ENCODE data around the gene CCDC195. TPM values are rescaled to one million over a fixed set of nuclear protein-coding genes. Genes with fewer than 3 reads are reported as not detected.

The CCDC195 gene
- total RNA-seq, 1 experiment from 2014 or later, result not detected

DNA sequence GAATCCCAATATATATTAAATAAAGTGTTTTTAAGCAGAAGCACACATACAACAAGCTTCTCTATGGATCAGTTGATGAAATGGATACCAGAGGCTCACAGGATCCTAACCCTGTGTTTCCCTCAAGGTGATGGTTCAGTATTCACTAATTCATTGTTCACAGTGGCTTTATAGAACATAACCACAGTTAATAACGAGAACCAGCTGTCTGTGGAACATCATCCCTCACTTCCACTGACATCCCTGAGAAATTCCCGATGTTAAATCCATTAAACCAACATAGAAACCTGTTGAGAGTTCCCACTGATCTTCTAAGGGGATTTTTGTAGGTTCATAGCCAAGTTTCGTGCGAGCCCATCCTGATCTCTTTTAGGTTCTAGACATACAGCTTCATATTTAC is 29.0 kb downstream of the CCDC195 start:
- no peaks in the 10 kb centered on the region for H3K79me2 ChIP-seq (ENCODE audit: insufficient read depth, low read length)
- no peaks in the 10 kb centered on the region for H3K9me3 ChIP-seq (ENCODE audit: control insufficient read depth, low read depth, low read length)
- no peak overlapping the region for H2BK120ac ChIP-seq (ENCODE audit: low read depth, low read length, poor library complexity, severe bottlenecking)
- no peaks in the 10 kb centered on the region for H3K4me1 ChIP-seq (ENCODE audit: insufficient read depth, low read length)
- H3K27ac Mint-ChIP-seq, result no peak overlapping the region
- no peak for DNase-seq
- H4K91ac ChIP-seq (ENCODE audit: insufficient read length, low read depth, low read length), result no peak overlapping the region
- H2BK15ac ChIP-seq (ENCODE audit: low read depth, low read length), result no peak overlapping the region
- no peak overlapping the region for H3K18ac ChIP-seq (ENCODE audit: insufficient read length, low read depth, low read length)
- H3K79me1 ChIP-seq (ENCODE audit: insufficient read depth, low read depth, low read length, poor library complexity, severe bottlenecking), result no peaks in the 10 kb centered on the region
- no CpG with 5 or more reads among the region's 4 CpGs for WGBS (ENCODE audit: extremely low coverage, insufficient read length, low lambda C conversion rate)
- no peak overlapping the region for H3K4me3 Mint-ChIP-seq
- H2BK20ac ChIP-seq (ENCODE audit: low read depth, low read length, poor library complexity, severe bottlenecking), result no peak overlapping the region
- no peak overlapping the region for H3K23ac ChIP-seq (ENCODE audit: insufficient read length, low read depth, low read length)
- H3K9ac ChIP-seq (ENCODE audit: extremely low read depth, insufficient read length, low read length), result no peak overlapping the region
- no peaks in the 10 kb centered on the region for H3K36me3 Mint-ChIP-seq (ENCODE audit: insufficient read depth in 1 of 3, low read depth in 3 of 3)
- H2AK5ac ChIP-seq (ENCODE audit: insufficient read length, low read length), result no peak overlapping the region
- no peak overlapping the region for H3K14ac ChIP-seq (ENCODE audit: insufficient read depth, low read length)
- no peak overlapping the region for H2BK5ac ChIP-seq (ENCODE audit: insufficient read length, low read length)
- no peak overlapping the region for H2BK12ac ChIP-seq (ENCODE audit: insufficient read length, low read depth, low read length)
- no peak overlapping the region for H4K5ac ChIP-seq (ENCODE audit: insufficient read length, low read depth, low read length)
- H3K27me3 ChIP-seq (ENCODE audit: insufficient read depth, low read length), result no peaks in the 10 kb centered on the region
- no peaks in the 10 kb centered on the region for H3K23me2 ChIP-seq (ENCODE audit: insufficient read length, low read depth, low read length, poor library complexity, severe bottlenecking)
- no peak overlapping the region for H3K27ac ChIP-seq (ENCODE audit: insufficient read length, low read depth, low read length)
- H3K4me2 ChIP-seq (ENCODE audit: insufficient read depth, insufficient read length, low read length), result no peak overlapping the region
- no peaks in the 10 kb centered on the region for H4K20me1 ChIP-seq (ENCODE audit: control insufficient read depth, insufficient read depth, insufficient read length)
- TF ChIP-seq, protein P1, sequence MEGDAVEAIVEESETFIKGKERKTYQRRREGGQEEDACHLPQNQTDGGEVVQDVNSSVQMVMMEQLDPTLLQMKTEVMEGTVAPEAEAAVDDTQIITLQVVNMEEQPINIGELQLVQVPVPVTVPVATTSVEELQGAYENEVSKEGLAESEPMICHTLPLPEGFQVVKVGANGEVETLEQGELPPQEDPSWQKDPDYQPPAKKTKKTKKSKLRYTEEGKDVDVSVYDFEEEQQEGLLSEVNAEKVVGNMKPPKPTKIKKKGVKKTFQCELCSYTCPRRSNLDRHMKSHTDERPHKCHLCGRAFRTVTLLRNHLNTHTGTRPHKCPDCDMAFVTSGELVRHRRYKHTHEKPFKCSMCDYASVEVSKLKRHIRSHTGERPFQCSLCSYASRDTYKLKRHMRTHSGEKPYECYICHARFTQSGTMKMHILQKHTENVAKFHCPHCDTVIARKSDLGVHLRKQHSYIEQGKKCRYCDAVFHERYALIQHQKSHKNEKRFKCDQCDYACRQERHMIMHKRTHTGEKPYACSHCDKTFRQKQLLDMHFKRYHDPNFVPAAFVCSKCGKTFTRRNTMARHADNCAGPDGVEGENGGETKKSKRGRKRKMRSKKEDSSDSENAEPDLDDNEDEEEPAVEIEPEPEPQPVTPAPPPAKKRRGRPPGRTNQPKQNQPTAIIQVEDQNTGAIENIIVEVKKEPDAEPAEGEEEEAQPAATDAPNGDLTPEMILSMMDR (conservative IDR thresholded peaks at IDR 0.05), result no peak
- H3T11ph ChIP-seq (ENCODE audit: low read length), result no peak overlapping the region
- no peaks in the 10 kb centered on the region for H3K9me3 Mint-ChIP-seq
- no peak overlapping the region for H2AFZ ChIP-seq (ENCODE audit: low read length)
- no peaks in the 10 kb centered on the region for H3K27me3 Mint-ChIP-seq (ENCODE audit: low read depth)
- no peak overlapping the region for H4K8ac ChIP-seq (replicated peaks; ENCODE audit: insufficient read length, low read depth, low read length)
- H3K56ac ChIP-seq (ENCODE audit: insufficient read length, low read depth, low read length), result no peak overlapping the region
- no peaks in the 10 kb centered on the region for H3K4me1 Mint-ChIP-seq
- no peak overlapping the region for H3K4ac ChIP-seq (ENCODE audit: low read depth, low read length)

Measured in H9 (cell line).